Measurements from ENCODE around the gene SLC5A8.

DNA sequence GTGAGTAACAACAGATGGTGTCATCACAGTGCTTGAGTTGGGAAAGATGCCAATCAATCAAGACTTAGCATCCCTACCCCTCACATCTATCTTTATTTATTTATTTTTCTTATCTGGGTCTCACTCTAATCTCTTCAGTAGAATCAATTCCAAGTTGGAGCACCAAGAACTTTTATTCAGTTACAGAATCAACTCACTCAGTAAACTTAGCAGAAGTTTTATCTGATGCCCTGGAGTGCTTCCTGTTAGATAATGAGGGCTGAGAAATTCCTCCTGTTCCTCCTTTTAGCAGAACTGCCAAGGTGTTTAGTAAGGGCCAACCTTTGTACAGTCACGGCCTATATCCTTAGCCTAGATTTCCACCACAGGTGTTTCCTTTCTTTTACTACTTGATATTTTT, 11.3 kb upstream of the SLC5A8 start:
- TF ChIP-seq EZH2 (IDR thresholded peaks at IDR 0.05; ENCODE audit: low read depth, unreplicated experiment) (no peak), ZNF114 (CRISPR knock-in tag; IDR thresholded peaks at IDR 0.05) (no peak), POLR2AphosphoS5 (IDR thresholded peaks at IDR 0.05; ENCODE audit: low read depth) (no peak), JUNB (IDR thresholded peaks at IDR 0.05; ENCODE audit: unreplicated experiment) (no peak), CREB1 (CRISPR knock-in tag; IDR thresholded peaks at IDR 0.05; ENCODE audit: low read depth) (no peak)
- TF ChIP-seq, protein P1, sequence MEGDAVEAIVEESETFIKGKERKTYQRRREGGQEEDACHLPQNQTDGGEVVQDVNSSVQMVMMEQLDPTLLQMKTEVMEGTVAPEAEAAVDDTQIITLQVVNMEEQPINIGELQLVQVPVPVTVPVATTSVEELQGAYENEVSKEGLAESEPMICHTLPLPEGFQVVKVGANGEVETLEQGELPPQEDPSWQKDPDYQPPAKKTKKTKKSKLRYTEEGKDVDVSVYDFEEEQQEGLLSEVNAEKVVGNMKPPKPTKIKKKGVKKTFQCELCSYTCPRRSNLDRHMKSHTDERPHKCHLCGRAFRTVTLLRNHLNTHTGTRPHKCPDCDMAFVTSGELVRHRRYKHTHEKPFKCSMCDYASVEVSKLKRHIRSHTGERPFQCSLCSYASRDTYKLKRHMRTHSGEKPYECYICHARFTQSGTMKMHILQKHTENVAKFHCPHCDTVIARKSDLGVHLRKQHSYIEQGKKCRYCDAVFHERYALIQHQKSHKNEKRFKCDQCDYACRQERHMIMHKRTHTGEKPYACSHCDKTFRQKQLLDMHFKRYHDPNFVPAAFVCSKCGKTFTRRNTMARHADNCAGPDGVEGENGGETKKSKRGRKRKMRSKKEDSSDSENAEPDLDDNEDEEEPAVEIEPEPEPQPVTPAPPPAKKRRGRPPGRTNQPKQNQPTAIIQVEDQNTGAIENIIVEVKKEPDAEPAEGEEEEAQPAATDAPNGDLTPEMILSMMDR (conservative IDR thresholded peaks at IDR 0.05; ENCODE audit: low read depth in 2 of 2) = no peak
- TF ChIP-seq, protein P2, sequence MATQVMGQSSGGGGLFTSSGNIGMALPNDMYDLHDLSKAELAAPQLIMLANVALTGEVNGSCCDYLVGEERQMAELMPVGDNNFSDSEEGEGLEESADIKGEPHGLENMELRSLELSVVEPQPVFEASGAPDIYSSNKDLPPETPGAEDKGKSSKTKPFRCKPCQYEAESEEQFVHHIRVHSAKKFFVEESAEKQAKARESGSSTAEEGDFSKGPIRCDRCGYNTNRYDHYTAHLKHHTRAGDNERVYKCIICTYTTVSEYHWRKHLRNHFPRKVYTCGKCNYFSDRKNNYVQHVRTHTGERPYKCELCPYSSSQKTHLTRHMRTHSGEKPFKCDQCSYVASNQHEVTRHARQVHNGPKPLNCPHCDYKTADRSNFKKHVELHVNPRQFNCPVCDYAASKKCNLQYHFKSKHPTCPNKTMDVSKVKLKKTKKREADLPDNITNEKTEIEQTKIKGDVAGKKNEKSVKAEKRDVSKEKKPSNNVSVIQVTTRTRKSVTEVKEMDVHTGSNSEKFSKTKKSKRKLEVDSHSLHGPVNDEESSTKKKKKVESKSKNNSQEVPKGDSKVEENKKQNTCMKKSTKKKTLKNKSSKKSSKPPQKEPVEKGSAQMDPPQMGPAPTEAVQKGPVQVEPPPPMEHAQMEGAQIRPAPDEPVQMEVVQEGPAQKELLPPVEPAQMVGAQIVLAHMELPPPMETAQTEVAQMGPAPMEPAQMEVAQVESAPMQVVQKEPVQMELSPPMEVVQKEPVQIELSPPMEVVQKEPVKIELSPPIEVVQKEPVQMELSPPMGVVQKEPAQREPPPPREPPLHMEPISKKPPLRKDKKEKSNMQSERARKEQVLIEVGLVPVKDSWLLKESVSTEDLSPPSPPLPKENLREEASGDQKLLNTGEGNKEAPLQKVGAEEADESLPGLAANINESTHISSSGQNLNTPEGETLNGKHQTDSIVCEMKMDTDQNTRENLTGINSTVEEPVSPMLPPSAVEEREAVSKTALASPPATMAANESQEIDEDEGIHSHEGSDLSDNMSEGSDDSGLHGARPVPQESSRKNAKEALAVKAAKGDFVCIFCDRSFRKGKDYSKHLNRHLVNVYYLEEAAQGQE (IDR thresholded peaks at IDR 0.05; ENCODE audit: unreplicated experiment) = no peak
- TF ChIP-seq, protein P3, sequence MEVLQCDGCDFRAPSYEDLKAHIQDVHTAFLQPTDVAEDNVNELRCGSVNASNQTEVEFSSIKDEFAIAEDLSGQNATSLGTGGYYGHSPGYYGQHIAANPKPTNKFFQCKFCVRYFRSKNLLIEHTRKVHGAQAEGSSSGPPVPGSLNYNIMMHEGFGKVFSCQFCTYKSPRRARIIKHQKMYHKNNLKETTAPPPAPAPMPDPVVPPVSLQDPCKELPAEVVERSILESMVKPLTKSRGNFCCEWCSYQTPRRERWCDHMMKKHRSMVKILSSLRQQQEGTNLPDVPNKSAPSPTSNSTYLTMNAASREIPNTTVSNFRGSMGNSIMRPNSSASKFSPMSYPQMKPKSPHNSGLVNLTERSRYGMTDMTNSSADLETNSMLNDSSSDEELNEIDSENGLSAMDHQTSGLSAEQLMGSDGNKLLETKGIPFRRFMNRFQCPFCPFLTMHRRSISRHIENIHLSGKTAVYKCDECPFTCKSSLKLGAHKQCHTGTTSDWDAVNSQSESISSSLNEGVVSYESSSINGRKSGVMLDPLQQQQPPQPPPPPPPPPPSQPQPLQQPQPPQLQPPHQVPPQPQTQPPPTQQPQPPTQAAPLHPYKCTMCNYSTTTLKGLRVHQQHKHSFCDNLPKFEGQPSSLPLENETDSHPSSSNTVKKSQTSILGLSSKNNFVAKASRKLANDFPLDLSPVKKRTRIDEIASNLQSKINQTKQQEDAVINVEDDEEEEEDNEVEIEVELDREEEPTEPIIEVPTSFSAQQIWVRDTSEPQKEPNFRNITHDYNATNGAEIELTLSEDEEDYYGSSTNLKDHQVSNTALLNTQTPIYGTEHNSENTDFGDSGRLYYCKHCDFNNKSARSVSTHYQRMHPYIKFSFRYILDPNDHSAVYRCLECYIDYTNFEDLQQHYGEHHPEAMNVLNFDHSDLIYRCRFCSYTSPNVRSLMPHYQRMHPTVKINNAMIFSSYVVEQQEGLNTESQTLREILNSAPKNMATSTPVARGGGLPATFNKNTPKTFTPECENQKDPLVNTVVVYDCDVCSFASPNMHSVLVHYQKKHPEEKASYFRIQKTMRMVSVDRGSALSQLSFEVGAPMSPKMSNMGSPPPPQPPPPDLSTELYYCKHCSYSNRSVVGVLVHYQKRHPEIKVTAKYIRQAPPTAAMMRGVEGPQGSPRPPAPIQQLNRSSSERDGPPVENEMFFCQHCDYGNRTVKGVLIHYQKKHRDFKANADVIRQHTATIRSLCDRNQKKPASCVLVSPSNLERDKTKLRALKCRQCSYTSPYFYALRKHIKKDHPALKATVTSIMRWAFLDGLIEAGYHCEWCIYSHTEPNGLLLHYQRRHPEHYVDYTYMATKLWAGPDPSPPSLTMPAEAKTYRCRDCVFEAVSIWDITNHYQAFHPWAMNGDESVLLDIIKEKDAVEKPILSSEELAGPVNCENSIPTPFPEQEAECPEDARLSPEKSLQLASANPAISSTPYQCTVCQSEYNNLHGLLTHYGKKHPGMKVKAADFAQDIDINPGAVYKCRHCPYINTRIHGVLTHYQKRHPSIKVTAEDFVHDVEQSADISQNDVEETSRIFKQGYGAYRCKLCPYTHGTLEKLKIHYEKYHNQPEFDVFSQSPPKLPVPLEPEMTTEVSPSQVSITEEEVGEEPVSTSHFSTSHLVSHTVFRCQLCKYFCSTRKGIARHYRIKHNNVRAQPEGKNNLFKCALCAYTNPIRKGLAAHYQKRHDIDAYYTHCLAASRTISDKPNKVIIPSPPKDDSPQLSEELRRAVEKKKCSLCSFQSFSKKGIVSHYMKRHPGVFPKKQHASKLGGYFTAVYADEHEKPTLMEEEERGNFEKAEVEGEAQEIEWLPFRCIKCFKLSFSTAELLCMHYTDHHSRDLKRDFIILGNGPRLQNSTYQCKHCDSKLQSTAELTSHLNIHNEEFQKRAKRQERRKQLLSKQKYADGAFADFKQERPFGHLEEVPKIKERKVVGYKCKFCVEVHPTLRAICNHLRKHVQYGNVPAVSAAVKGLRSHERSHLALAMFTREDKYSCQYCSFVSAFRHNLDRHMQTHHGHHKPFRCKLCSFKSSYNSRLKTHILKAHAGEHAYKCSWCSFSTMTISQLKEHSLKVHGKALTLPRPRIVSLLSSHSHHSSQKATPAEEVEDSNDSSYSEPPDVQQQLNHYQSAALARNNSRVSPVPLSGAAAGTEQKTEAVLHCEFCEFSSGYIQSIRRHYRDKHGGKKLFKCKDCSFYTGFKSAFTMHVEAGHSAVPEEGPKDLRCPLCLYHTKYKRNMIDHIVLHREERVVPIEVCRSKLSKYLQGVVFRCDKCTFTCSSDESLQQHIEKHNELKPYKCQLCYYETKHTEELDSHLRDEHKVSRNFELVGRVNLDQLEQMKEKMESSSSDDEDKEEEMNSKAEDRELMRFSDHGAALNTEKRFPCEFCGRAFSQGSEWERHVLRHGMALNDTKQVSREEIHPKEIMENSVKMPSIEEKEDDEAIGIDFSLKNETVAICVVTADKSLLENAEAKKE (CRISPR knock-in tag; IDR thresholded peaks at IDR 0.05) = no peak
- TF ChIP-seq, protein P4, sequence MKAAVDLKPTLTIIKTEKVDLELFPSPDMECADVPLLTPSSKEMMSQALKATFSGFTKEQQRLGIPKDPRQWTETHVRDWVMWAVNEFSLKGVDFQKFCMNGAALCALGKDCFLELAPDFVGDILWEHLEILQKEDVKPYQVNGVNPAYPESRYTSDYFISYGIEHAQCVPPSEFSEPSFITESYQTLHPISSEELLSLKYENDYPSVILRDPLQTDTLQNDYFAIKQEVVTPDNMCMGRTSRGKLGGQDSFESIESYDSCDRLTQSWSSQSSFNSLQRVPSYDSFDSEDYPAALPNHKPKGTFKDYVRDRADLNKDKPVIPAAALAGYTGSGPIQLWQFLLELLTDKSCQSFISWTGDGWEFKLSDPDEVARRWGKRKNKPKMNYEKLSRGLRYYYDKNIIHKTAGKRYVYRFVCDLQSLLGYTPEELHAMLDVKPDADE (IDR thresholded peaks at IDR 0.05) = no peak
